B cell (primary cell): ENCODE data around the gene PPP4R4. TPM values are rescaled to one million over a fixed set of nuclear protein-coding genes. Genes with fewer than 3 reads are reported as not detected.

Experiments
- ATAC-seq: fragments of 200-7000 bp; cut with Tn5 transposase; one replicate; pipeline ENCODE4 v1.10.0; 2021; ENCODE audit warnings: low read depth, mild to moderate bottlenecking, moderate number of reproducible peaks, moderate library complexity
- CTCF ChIA-PET: fragments of 350-600 bp; sonication (Branson Sonifier 250); formaldehyde crosslinking; loops from one replicate; lab custom pipeline; 2021; ENCODE audit warnings: antibody characterized with exemption, inconsistent platforms; lab: Charles Lee
- POLR2A ChIA-PET: fragments of 350-600 bp; sonication (Branson Sonifier 250); formaldehyde crosslinking; loops from one replicate; lab custom pipeline; 2021; ENCODE audit warnings: antibody characterized with exemption; lab: Charles Lee
- DNase-seq: peaks from one replicate; pipeline ENCODE4 v3.0.0; 2013
- H2AFZ ChIP-seq: 2 replicates; pipeline ENCODE4 v1.6.1; 2012; ENCODE audit warnings: mild to moderate bottlenecking, low read depth, low read length; ENCODE audit not compliant: insufficient read depth, poor library complexity, severe bottlenecking
- H3K27ac ChIP-seq, 2 donors: 1 replicate in 1 of 2; 2 replicates in 1 of 2; pipeline ENCODE4 v1.5.1; 2012 to 2013; ENCODE audit warnings: low read length in 2 of 2, mild to moderate bottlenecking in 2 of 2, moderate library complexity in 1 of 2
- H3K27me3 ChIP-seq, 4 experiments: fragments of 200-600 bp in 1 of 4; sonication (generic) in 1 of 4; replicated peaks in 1 of 4; 1 replicate in 2 of 4; 2 replicates in 2 of 4; pipeline versions ENCODE4 v1.6.1 to v1.7.0; 2013 to 2016; ENCODE audit warnings: low read length in 3 of 4, mild to moderate bottlenecking in 2 of 4, mixed read lengths in 1 of 4, moderate library complexity in 1 of 4; ENCODE audit not compliant: insufficient read depth in 4 of 4, control insufficient read depth in 3 of 4; ENCODE audit errors: control extremely low read depth in 1 of 4
- H3K36me3 ChIP-seq, 2 experiments: replicated peaks in 1 of 2; 1 replicate in 1 of 2; 2 replicates in 1 of 2; pipeline versions ENCODE4 v1.6.1 to v1.7.1; 2013; ENCODE audit warnings: low read length in 1 of 2; ENCODE audit not compliant: insufficient read depth in 2 of 2, control insufficient read depth in 1 of 2; ENCODE audit errors: control extremely low read depth in 1 of 2, extremely low read depth in 1 of 2
- H3K4me1 ChIP-seq, 2 donors: fragments of 200-600 bp in 1 of 2; sonication (generic) in 1 of 2; 1 replicate in 1 of 2; 2 replicates in 1 of 2; pipeline versions ENCODE4 v1.5.1 to v1.6.1; 2013 to 2017; ENCODE audit warnings: low read length in 2 of 2; ENCODE audit not compliant: control insufficient read depth in 2 of 2, insufficient read depth in 2 of 2
- H3K4me2 ChIP-seq: replicated peaks from 2 replicates; pipeline ENCODE3; 2012; ENCODE audit warnings: mild to moderate bottlenecking, low read depth, low read length; ENCODE audit not compliant: poor library complexity, severe bottlenecking
- H3K4me3 ChIP-seq, 5 experiments: fragments of 200-600 bp in 1 of 5; sonication (generic) in 1 of 5; 1 replicate in 3 of 5; 2 replicates in 2 of 5; pipeline versions ENCODE4 v1.5.1 to v1.7.0; 2011 to 2016; ENCODE audit warnings: low read length in 4 of 5, mild to moderate bottlenecking in 4 of 5, low read depth in 2 of 5, control low read depth in 1 of 5, moderate library complexity in 1 of 5; ENCODE audit not compliant: insufficient read depth in 1 of 5; ENCODE audit errors: control extremely low read depth in 1 of 5, extremely low read depth in 1 of 5
- H3K79me2 ChIP-seq: fragments of 200-600 bp; sonication (generic); one replicate; pipeline ENCODE4 v1.6.0; 2016; ENCODE audit warnings: low read length; ENCODE audit not compliant: control insufficient read depth, insufficient read depth
- H3K9ac ChIP-seq: fragments of 200-600 bp; sonication (generic); 2 replicates; pipeline ENCODE4 v1.6.1; 2017; ENCODE audit warnings: mild to moderate bottlenecking, low read length, moderate library complexity
- H3K9me3 ChIP-seq, 3 donors: one replicate each; pipeline versions ENCODE4 v1.6.1 to v1.7.1; 2013; ENCODE audit warnings: low read length in 2 of 3; ENCODE audit not compliant: control insufficient read depth in 2 of 3, insufficient read depth in 1 of 3; ENCODE audit errors: control extremely low read depth in 1 of 3
- H4K20me1 ChIP-seq: 2 replicates; pipeline ENCODE4 v1.6.0; 2012; ENCODE audit warnings: mild to moderate bottlenecking, low read length; ENCODE audit not compliant: insufficient read depth, control insufficient read depth, poor library complexity, severe bottlenecking
- H3K27ac Mint-ChIP-seq: one replicate; pipeline ENCODE4 v1.8.0; 2021; ENCODE audit warnings: mixed read lengths
- H3K27me3 Mint-ChIP-seq: one replicate; pipeline ENCODE4 v1.8.0; 2021; ENCODE audit warnings: mixed read lengths
- H3K4me1 Mint-ChIP-seq: one replicate; pipeline ENCODE4 v1.8.0; 2021; ENCODE audit warnings: mixed read lengths
- H3K4me3 Mint-ChIP-seq: one replicate; pipeline ENCODE4 v1.8.0; 2021; ENCODE audit warnings: mixed read lengths
- H3K9me3 Mint-ChIP-seq: one replicate; pipeline ENCODE4 v1.8.0; 2022; ENCODE audit warnings: mixed read lengths; ENCODE audit not compliant: insufficient read depth
- CTCF ChIP-seq: fragments of 200-600 bp; IDR thresholded peaks from one replicate; pipeline ENCODE4 v1.8.0; 2022; ENCODE audit warnings: antibody characterized with exemption, mild to moderate bottlenecking
- EZH2 ChIP-seq: IDR thresholded peaks from 2 replicates; pipeline ENCODE4 v1.6.1; 2012; ENCODE audit warnings: borderline replicate concordance, low read depth, mild to moderate bottlenecking, moderate library complexity, low read length; ENCODE audit not compliant: insufficient read depth, poor library complexity, severe bottlenecking
- WGBS: methylation state at CpG from one replicate; pipeline ENCODE4 v1.1.5; 2013; ENCODE audit warnings: missing lambda C conversion rate; ENCODE audit not compliant: insufficient coverage; 5-methylcytosine and 5-hydroxymethylcytosine counted together
- intact Hi-C: fragments of 100-400 bp; cut with micrococcal nuclease; formaldehyde crosslinking; loops from one replicate; pipeline ENCODE4 v1.10.0; 2022
- polyA plus RNA-seq: library from polyadenylated mRNA; depleted of rRNA; stranded (reverse); fragments of >200 nt; gene quantifications from 2 replicates; pipeline ENCODE4 v1.2.3, GENCODE V29; 2012
- total RNA-seq, 2 donors: library from RNA; stranded (reverse); fragments of 120-200 nt in 1 of 2; gene quantifications; 1 replicate in 1 of 2; 2 replicates in 1 of 2; pipeline versions ENCODE4 v1.2.3 to v1.2.4, GENCODE V29; 2013 to 2022

Gene PPP4R4
- total and polyA plus RNA-seq, 2 donors (not counting 1 experiment from before 2014, with no cell fraction given), result not detected

GRCh38 chr14:94317259-94317658, 143.1 kb downstream of the PPP4R4 start:
- WGBS, result 56% methylated on average over 1 of the region's 4 CpGs
- no peaks in the 10 kb centered on the region for H3K27me3 Mint-ChIP-seq
- Histone ChIP-seq H2AFZ (no peak overlapping the region), H3K9ac (no peak overlapping the region), H3K36me3 (no peaks in the 10 kb centered on the region), H3K4me2 (no peak overlapping the region), H3K79me2 (no peaks in the 10 kb centered on the region), H3K4me1 (no peaks in the 10 kb centered on the region), H3K27me3 (no peaks in the 10 kb centered on the region), H4K20me1 (no peaks in the 10 kb centered on the region), H3K27ac (no peak overlapping the region), H3K9me3 (peaks cover 0 to 10% (median 0%) of the 10 kb centered on the region in 3 donors), H3K4me3 (no peak overlapping the region)
- ChIA-PET POLR2A (no interaction called here), CTCF (no interaction called here)
- H3K4me3 Mint-ChIP-seq, result no peak overlapping the region
- ATAC-seq, result no peak
- H3K9me3 Mint-ChIP-seq, result peaks cover 3% of the 10 kb centered on the region
- no peak for DNase-seq
- no peaks in the 10 kb centered on the region for H3K4me1 Mint-ChIP-seq
- H3K27ac Mint-ChIP-seq, result no peak overlapping the region
- intact Hi-C loops, result no loop called here
- no peak for TF ChIP-seq CTCF
- TF ChIP-seq EZH2, result no peak

- Histone ChIP-seq H3K36me3 (no peaks in the 10 kb centered on the region), H3K9ac (no peak overlapping the region), H4K20me1 (no peaks in the 10 kb centered on the region), H3K9me3 (peaks cover 0 to 9% (median 0%) of the 10 kb centered on the region in 3 donors), H3K79me2 (no peaks in the 10 kb centered on the region), H3K27ac (no peak overlapping the region), H3K4me2 (no peak overlapping the region), H3K27me3 (no peaks in the 10 kb centered on the region), H3K4me3 (no peak overlapping the region), H3K4me1 (no peaks in the 10 kb centered on the region), H2AFZ (no peak overlapping the region)
- ATAC-seq (no peak), DNase-seq (no peak)
- CTCF ChIA-PET, result no interaction called here
- TF ChIP-seq CTCF (no peak), EZH2 (no peak)
- Mint-ChIP-seq H3K9me3 (peaks cover 3% of the 10 kb centered on the region), H3K27me3 (no peaks in the 10 kb centered on the region), H3K27ac (no peak overlapping the region), H3K4me3 (no peak overlapping the region), H3K4me1 (no peaks in the 10 kb centered on the region)
- POLR2A ChIA-PET, result no interaction called here
- WGBS, result 93% methylated on average over 4 of the region's 5 CpGs
- intact Hi-C loops, result no loop called here
These were observed 146.1 kb downstream of the PPP4R4 start for GRCh38 chr14:94320243-94320642.
